NOMO-1 (cell line): ENCODE measurements around the gene FMN1.

Experiments
- DNase-seq, 2 experiments: peaks; one replicate each; lab custom pipeline; 2025; ENCODE audit not compliant: unreplicated experiment in 2 of 2; lab: John Stamatoyannopoulos, UW

The FMN1 gene

GRCh38 chr15:32803631-32804030 lies 390.9 kb downstream of the FMN1 start:
- DNase-seq = no peak

- peak; percentile 61 to 87 for DNase-seq
Observed at GRCh38 chr15:32802286-32802936, 392.1 kb downstream of the FMN1 start.

GRCh38 chr15:32799936-32800535 lies 394.5 kb downstream of the FMN1 start:
- no peak for DNase-seq

- no peak for DNase-seq
Observed at GRCh38 chr15:32796856-32797255, 397.7 kb downstream of the FMN1 start.

GRCh38 chr15:32794973-32795372 lies 399.5 kb downstream of the FMN1 start:
- DNase-seq = no peak

- no peak for DNase-seq
Observed at GRCh38 chr15:32792436-32792835, 402.1 kb downstream of the FMN1 start.

GRCh38 chr15:32790352-32790999 lies 404.0 kb downstream of the FMN1 start:
- DNase-seq = no peak

- no peak for DNase-seq
Observed at GRCh38 chr15:32787949-32788348, 406.6 kb downstream of the FMN1 start.

- no peak for DNase-seq
Observed at GRCh38 chr15:32786906-32787305, 407.6 kb downstream of the FMN1 start.

- no peak for DNase-seq
Observed at GRCh38 chr15:32784581-32784980, 409.9 kb downstream of the FMN1 start.

- no peak for DNase-seq
Observed at GRCh38 chr15:32781781-32782180, 412.7 kb downstream of the FMN1 start.

GRCh38 chr15:32778391-32779176 lies 415.9 kb downstream of the FMN1 start:
- DNase-seq = no peak

- DNase-seq = no peak
Observed at GRCh38 chr15:32775103-32775502, 419.4 kb downstream of the FMN1 start.

GRCh38 chr15:32774022-32774421 lies 420.5 kb downstream of the FMN1 start:
- DNase-seq = no peak

GRCh38 chr15:32767236-32767635 lies 427.3 kb downstream of the FMN1 start:
- DNase-seq = no peak

GRCh38 chr15:32766101-32766500 lies 428.4 kb downstream of the FMN1 start:
- no peak for DNase-seq

- no peak for DNase-seq
Observed at GRCh38 chr15:32765236-32765635, 429.3 kb downstream of the FMN1 start.

- DNase-seq = no peak
Observed at GRCh38 chr15:32763295-32763694, 431.2 kb downstream of the FMN1 start.

- no peak for DNase-seq
Observed at GRCh38 chr15:32757426-32757825, 437.1 kb downstream of the FMN1 start.

GRCh38 chr15:32750979-32751378 lies 443.5 kb downstream of the FMN1 start:
- no peak for DNase-seq

GRCh38 chr15:32747921-32748342 lies 446.6 kb downstream of the FMN1 start:
- DNase-seq = no peak
